CD4-positive, alpha-beta memory T cell (primary cell): ENCODE measurements around the gene CCK. TPM values are rescaled to one million over a fixed set of nuclear protein-coding genes. Genes with fewer than 3 reads are reported as not detected.

ENCODE experiments used
- CTCF ChIA-PET: fragments of 350-600 bp; sonication (Branson Sonifier 250); formaldehyde crosslinking; loops from one replicate; lab custom pipeline; 2021; ENCODE audit warnings: inconsistent platforms; ENCODE audit not compliant: partially characterized antibody; lab: Charles Lee
- POLR2A ChIA-PET: fragments of 350-600 bp; sonication (Branson Sonifier 250); formaldehyde crosslinking; loops from one replicate; lab custom pipeline; 2021; ENCODE audit not compliant: partially characterized antibody; lab: Charles Lee
- DNase-seq, 5 donors: peaks; one replicate each; pipeline versions ENCODE4 v3.0.0 to v3.0.0-alpha.2; 2020 to 2022; ENCODE audit warnings: mixed read lengths in 1 of 5
- H3K27ac ChIP-seq: one replicate; pipeline ENCODE4 v1.7.0; 2013; ENCODE audit warnings: low read depth, low read length
- H3K27me3 ChIP-seq: 2 replicates; pipeline ENCODE4 v1.7.0; 2013; ENCODE audit warnings: mild to moderate bottlenecking, low read length, moderate library complexity; ENCODE audit not compliant: insufficient read depth
- H3K36me3 ChIP-seq: 2 replicates; pipeline ENCODE4 v1.7.0; 2013; ENCODE audit warnings: mild to moderate bottlenecking, low read length, moderate library complexity; ENCODE audit not compliant: insufficient read depth
- H3K4me1 ChIP-seq: 2 replicates; pipeline ENCODE4 v1.7.0; 2013; ENCODE audit warnings: mild to moderate bottlenecking, low read length, moderate library complexity; ENCODE audit not compliant: insufficient read depth
- H3K4me3 ChIP-seq, 2 donors: one replicate each; pipeline ENCODE4 v1.7.0; 2013; ENCODE audit warnings: low read length in 2 of 2, mild to moderate bottlenecking in 1 of 2
- H3K9me3 ChIP-seq, 2 donors: one replicate each; pipeline ENCODE4 v1.7.0; 2013; ENCODE audit warnings: low read length in 2 of 2, control low read depth in 1 of 2; ENCODE audit not compliant: control insufficient read depth in 1 of 2
- H3K27ac Mint-ChIP-seq, 7 donors: one replicate each; pipeline ENCODE4 v1.8.0; 2020 to 2021; ENCODE audit warnings: mixed read lengths in 7 of 7, mild to moderate bottlenecking in 6 of 7, inconsistent platforms in 3 of 7, moderate library complexity in 3 of 7
- H3K27me3 Mint-ChIP-seq, 2 donors: one replicate each; pipeline ENCODE4 v1.8.0; 2020 to 2021; ENCODE audit warnings: mixed read lengths in 2 of 2
- H3K36me3 Mint-ChIP-seq, 2 donors: one replicate each; pipeline ENCODE4 v1.8.0; 2020 to 2021; ENCODE audit warnings: mixed read lengths in 2 of 2, inconsistent platforms in 1 of 2, mild to moderate bottlenecking in 1 of 2
- H3K4me1 Mint-ChIP-seq, 4 donors: one replicate each; pipeline ENCODE4 v1.8.0; 2020 to 2021; ENCODE audit warnings: mixed read lengths in 4 of 4, mild to moderate bottlenecking in 1 of 4
- H3K4me3 Mint-ChIP-seq, 8 donors: one replicate each; pipeline ENCODE4 v1.8.0; 2020 to 2021; ENCODE audit warnings: mixed read lengths in 8 of 8, mild to moderate bottlenecking in 7 of 8, moderate library complexity in 6 of 8, inconsistent platforms in 3 of 8
- H3K9me3 Mint-ChIP-seq, 8 donors: one replicate each; pipeline ENCODE4 v1.8.0; 2020 to 2021; ENCODE audit warnings: mixed read lengths in 8 of 8, mild to moderate bottlenecking in 5 of 8, inconsistent platforms in 3 of 8, moderate library complexity in 1 of 8
- intact Hi-C: fragments of 100-400 bp; cut with micrococcal nuclease; formaldehyde crosslinking; loops from one replicate; pipeline ENCODE4 v1.15.1; 2023
- polyA plus RNA-seq, 2 donors: library from polyadenylated mRNA; unstranded; fragments of 300-500 nt; fragmentation: Illumina TruSeq; gene quantifications; one replicate each; pipeline ENCODE4 v1.2.3, GENCODE V29; 2021
- total RNA-seq, 2 experiments: library from RNA; stranded (reverse); gene quantifications; one replicate each; pipeline ENCODE4 v1.2.3, GENCODE V29; 2021

CCK gene
- total and polyA plus RNA-seq, 4 experiments from 2014 or later: not detected

DNA sequence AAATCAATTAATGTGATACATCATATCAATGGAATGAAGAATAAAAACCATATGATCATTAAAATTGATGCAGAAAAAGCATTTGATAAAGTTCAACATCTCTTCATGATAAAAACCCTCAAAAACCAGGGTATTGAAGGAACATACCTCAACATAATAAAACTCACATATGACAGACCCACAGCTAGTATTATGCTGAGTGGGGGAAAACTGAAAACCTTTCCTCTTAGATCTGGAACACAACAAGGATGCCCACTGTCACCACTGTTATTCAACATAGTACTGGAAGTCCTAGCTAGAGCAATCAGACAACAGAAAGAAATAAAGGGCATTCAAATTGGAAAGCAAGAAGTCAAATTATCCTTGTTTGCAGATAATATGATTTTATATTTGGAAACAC, 30.5 kb downstream of the CCK start:
- Mint-ChIP-seq H3K4me1 (no peaks in the 10 kb centered on the region), H3K27me3 (peaks cover 31% of the 10 kb centered on the region in 2 donors), H3K36me3 (no peaks in the 10 kb centered on the region), H3K4me3 (no peak overlapping the region), H3K9me3 (peaks cover 2 to 17% (median 13%) of the 10 kb centered on the region in 8 donors), H3K27ac (no peak overlapping the region)
- Histone ChIP-seq H3K27me3 (no peaks in the 10 kb centered on the region), H3K9me3 (no peaks in the 10 kb centered on the region), H3K4me1 (no peaks in the 10 kb centered on the region), H3K4me3 (no peak overlapping the region), H3K27ac (no peak overlapping the region), H3K36me3 (no peaks in the 10 kb centered on the region)
- intact Hi-C loops: no loop called here
- DNase-seq: no peak
- CTCF ChIA-PET: no interaction called here
- POLR2A ChIA-PET: no interaction called here

DNA sequence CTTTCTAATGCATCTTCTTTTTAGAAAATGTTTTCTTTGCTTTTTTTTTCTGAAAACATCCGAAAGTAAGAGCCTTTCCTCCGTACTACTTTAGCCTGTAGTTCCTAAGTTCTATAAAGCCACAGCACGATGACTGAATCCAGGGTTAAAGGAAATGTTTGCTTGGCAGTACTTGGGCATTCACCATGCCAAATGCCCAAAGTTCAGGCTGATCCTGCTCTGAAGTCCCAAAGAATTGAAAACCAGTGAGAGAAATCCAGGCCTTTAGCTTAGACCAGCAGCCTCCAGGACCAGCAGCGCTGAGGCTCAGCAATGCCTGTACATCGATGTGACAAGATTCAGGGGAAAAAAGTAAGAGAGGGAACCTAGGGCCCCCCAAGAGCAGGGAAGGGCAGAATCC, 35.1 kb downstream of the CCK start:
- ChIA-PET POLR2A (no interaction called here), CTCF (no interaction called here)
- Histone ChIP-seq H3K4me3 (no peak overlapping the region), H3K27ac (no peak overlapping the region), H3K27me3 (peaks cover 5% of the 10 kb centered on the region), H3K36me3 (no peaks in the 10 kb centered on the region), H3K9me3 (no peaks in the 10 kb centered on the region), H3K4me1 (no peaks in the 10 kb centered on the region)
- Mint-ChIP-seq H3K27ac (no peak overlapping the region), H3K4me1 (no peaks in the 10 kb centered on the region), H3K36me3 (no peaks in the 10 kb centered on the region), H3K27me3 (peaks cover 19 to 24% of the 10 kb centered on the region in 2 donors), H3K4me3 (no peak overlapping the region), H3K9me3 (peaks cover 0 to 4% (median 0%) of the 10 kb centered on the region in 8 donors)
- no peak for DNase-seq
- intact Hi-C loops: loop anchor here (5.0 kb wide), 1 partner anchor 211 kb away; no protein-coding TSS in a partner anchor

DNA sequence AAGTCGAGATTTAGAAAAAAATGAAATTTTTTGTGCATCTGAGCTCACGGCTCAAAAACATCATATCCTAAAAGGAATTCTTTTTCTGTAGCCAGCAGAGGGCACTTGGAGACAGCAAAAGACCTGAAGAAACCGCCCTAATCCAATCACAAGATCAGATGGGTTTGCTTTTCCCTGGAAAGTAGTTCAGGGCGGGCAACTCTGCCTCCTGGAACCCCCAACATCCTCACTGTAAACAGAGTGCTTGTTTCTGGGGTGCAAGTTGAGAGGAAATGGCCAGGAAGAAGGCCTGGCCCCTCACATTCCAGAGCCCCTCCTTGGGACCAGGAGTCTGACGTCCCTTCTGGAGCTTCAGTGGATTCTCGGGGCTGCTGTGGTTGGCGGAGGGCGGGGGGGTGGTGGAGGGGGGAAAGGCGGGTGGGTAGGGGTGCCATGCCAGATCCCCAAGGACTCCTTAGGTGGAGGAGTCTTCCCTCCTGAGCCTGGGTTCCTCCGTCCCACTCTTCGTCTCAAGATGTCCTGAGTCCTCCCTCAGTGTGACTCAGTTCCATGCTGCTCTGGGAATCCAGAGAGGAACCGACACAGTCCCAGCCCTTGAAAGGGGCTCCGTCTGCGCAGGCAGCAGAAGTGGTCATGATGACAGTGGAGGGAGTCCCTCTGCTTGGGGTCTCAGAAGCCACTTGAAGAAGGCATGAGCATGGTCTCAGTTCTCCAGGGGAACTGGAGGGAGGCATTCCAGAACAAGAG, 35.9 kb downstream of the CCK start:
- Mint-ChIP-seq H3K27me3 (peaks cover 13 to 19% of the 10 kb centered on the region in 2 donors), H3K4me1 (no peaks in the 10 kb centered on the region), H3K27ac (peak overlapping the region in 1 of 7 donors; percentile 67), H3K36me3 (peaks cover 4 to 5% of the 10 kb centered on the region in 2 donors), H3K4me3 (no peak overlapping the region), H3K9me3 (peaks cover 0 to 4% (median 0%) of the 10 kb centered on the region in 8 donors)
- intact Hi-C loops: loop anchor here (2.0 to 5.0 kb wide), 2 partner anchors 113 to 212 kb away; no protein-coding TSS in a partner anchor
- Histone ChIP-seq H3K4me1 (no peaks in the 10 kb centered on the region), H3K9me3 (no peaks in the 10 kb centered on the region), H3K27ac (no peak overlapping the region), H3K36me3 (no peaks in the 10 kb centered on the region), H3K27me3 (peaks cover 5% of the 10 kb centered on the region), H3K4me3 (no peak overlapping the region)
- CTCF ChIA-PET: interaction anchor here (1.4 kb wide), 3 partner anchors 17 to 39 kb away, joined by 3 to 7 read pairs (median 4); no protein-coding TSS in a partner anchor
- POLR2A ChIA-PET: no interaction called here
- DNase-seq: no peak

DNA sequence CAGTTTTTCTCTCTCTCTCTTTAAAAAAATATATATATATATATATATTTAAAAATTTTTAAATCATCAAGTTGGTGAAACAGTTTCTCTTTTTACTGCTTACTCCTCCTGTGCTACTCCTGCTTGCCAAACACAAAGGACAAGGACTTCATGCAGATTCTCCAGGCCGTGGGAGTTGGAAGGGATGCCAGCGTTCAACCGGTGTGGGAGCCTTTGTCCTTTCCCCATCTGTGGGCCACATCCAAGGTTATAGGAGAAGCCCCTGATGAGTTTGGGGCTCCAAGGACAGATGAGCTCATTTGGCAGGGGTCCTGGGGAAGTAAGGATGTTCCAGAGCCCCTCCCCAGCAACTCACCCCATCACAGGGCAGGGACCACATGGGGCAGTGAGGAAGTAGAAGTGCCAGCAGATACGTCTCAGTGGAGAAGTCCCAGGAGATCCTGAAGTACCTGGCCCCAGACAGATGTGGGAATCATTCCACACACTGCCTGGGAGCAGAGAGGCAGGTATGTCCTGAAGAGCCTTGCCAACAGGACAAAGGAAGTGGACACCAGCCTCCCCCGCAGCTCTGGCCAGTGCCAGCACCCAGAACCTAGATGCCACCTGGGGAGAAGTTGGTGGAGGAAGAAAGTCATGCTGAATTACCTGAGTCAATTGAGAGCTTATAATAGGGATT, 36.6 kb downstream of the CCK start:
- ChIA-PET POLR2A (no interaction called here), CTCF (interaction anchor here (1.4 kb wide), 3 partner anchors 18 to 38 kb away, joined by 3 to 7 read pairs (median 4); no protein-coding TSS in a partner anchor)
- no peak overlapping the region for H3K27ac ChIP-seq
- H3K9me3 ChIP-seq: no peaks in the 10 kb centered on the region
- H3K27me3 Mint-ChIP-seq: peaks cover 7 to 12% of the 10 kb centered on the region in 2 donors
- no peak overlapping the region for H3K4me3 ChIP-seq
- DNase-seq: no peak
- peaks cover 0 to 1% (median 0%) of the 10 kb centered on the region in 8 donors for H3K9me3 Mint-ChIP-seq
- H3K4me3 Mint-ChIP-seq: no peak overlapping the region
- intact Hi-C loops: loop anchor here (2.0 kb wide), 1 partner anchor 113 kb away; no protein-coding TSS in a partner anchor
- no peaks in the 10 kb centered on the region for H3K36me3 ChIP-seq
- peaks cover 9 to 11% of the 10 kb centered on the region in 2 donors for H3K36me3 Mint-ChIP-seq
- H3K27me3 ChIP-seq: peaks cover 5% of the 10 kb centered on the region
- H3K27ac Mint-ChIP-seq: peak overlapping the region in 1 of 7 donors; percentile 67
- H3K4me1 ChIP-seq: no peaks in the 10 kb centered on the region
- no peaks in the 10 kb centered on the region for H3K4me1 Mint-ChIP-seq

DNA sequence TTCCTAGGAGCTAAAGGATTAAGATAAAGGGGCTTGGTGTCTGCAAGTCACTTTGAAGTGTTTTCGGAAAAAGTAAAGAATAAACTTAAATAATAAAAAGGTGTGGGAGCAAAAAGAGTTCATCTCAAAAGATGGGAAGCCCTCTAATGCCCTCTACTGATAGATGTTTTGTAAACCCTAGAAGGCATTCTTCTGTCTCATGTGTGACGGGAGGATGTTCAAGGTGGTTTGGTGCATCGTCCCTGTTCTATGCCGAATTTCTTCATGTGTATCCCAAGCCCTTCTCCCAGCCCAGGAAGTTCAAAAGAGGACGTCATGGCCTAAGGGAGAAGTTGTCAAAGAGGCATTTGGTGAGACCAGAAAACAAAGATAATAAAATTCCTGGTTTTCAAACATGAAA, 37.2 kb downstream of the CCK start:
- Histone ChIP-seq H3K9me3 (no peaks in the 10 kb centered on the region), H3K36me3 (peaks cover 4% of the 10 kb centered on the region), H3K4me3 (no peak overlapping the region), H3K4me1 (no peaks in the 10 kb centered on the region), H3K27ac (no peak overlapping the region), H3K27me3 (peaks cover 5% of the 10 kb centered on the region)
- Mint-ChIP-seq H3K9me3 (no peaks in the 10 kb centered on the region), H3K36me3 (peaks cover 15 to 17% of the 10 kb centered on the region in 2 donors), H3K27me3 (peaks cover 2 to 6% of the 10 kb centered on the region in 2 donors), H3K27ac (no peak overlapping the region), H3K4me3 (no peak overlapping the region), H3K4me1 (no peaks in the 10 kb centered on the region)
- DNase-seq: no peak
- CTCF ChIA-PET: interaction anchor here (1.4 kb wide), 3 partner anchors 19 to 38 kb away, joined by 3 to 7 read pairs (median 4); no protein-coding TSS in a partner anchor
- POLR2A ChIA-PET: no interaction called here
- intact Hi-C loops: loop anchor here (2.0 kb wide), 1 partner anchor 112 kb away; no protein-coding TSS in a partner anchor

DNA sequence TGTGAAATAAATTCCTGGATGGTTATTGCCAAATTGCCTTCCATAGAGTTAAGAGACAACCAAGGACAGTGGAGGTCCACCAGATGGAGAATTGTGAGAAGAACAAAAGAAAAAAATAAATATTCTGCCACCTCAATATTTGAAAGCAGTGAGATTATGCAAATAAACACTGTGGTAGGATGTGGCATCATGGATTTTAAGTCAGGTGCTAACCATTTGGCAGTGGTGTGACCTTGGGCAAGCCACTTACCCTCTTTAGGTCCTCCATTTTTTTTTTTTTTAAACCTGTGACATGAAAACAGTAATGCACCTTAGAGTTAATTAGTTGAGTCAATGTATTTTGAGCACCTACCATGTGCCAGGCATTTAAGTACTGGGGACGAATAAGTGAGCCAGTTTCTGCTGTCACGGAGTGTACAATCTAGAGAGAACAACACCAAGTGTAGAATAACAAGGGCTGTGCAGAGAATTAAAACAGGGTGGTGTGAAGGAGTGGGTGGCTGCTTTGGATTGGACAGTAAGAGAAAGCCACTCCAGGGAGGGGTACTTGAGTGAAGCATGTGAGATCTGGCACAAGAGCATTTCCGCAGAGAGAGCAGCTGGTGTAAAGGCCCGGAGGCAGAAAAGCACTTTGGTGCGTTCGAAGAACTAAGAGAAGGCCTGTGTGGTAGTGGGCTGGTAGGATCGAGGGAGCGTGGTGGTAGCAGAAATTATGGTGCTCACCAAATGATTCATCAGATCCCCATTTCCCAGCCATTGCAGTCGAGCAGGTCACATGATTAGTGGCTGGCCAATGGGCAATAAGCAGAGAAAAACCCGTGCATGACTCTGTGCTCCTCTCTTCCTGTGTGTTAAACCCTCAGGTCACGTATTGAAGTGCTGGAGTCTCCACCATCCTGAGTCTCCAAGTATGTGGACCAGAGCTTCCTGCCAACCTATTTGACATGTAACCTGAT, 39.2 kb downstream of the CCK start:
- Mint-ChIP-seq H3K36me3 (peaks cover 30 to 31% of the 10 kb centered on the region in 2 donors), H3K4me3 (no peak overlapping the region), H3K9me3 (no peaks in the 10 kb centered on the region), H3K27me3 (peaks cover 0 to 4% of the 10 kb centered on the region in 2 donors), H3K4me1 (no peaks in the 10 kb centered on the region), H3K27ac (no peak overlapping the region)
- Histone ChIP-seq H3K4me3 (no peak overlapping the region), H3K27ac (no peak overlapping the region), H3K36me3 (peaks cover 11% of the 10 kb centered on the region), H3K27me3 (peaks cover 5% of the 10 kb centered on the region), H3K9me3 (no peaks in the 10 kb centered on the region), H3K4me1 (no peaks in the 10 kb centered on the region)
- CTCF ChIA-PET: interaction anchor here (1.3 kb wide), 1 partner anchor 107 kb away, joined by 3 read pairs; no protein-coding TSS in a partner anchor
- POLR2A ChIA-PET: no interaction called here
- intact Hi-C loops: no loop called here
- no peak for DNase-seq
